H9 (cell line): ENCODE results near the gene MACROD1. TPM values are rescaled to one million over a fixed set of nuclear protein-coding genes. Genes with fewer than 3 reads are reported as not detected.
A peak's percentile ranks its signal among the peaks of the same experiment; 100 is the strongest.

Experiments used
- DNase-seq: peaks from one replicate; pipeline ENCODE4 v3.0.0-alpha.2; 2017
- H2AFZ ChIP-seq: one replicate; pipeline ENCODE4 v1.6.1; 2013; ENCODE audit warnings: mild to moderate bottlenecking, low read length, control low read depth, moderate library complexity
- H2AK5ac ChIP-seq: 2 replicates; pipeline ENCODE4 v1.6.1; 2013; ENCODE audit warnings: low read length, control low read depth, mixed read lengths; ENCODE audit not compliant: insufficient read length
- H2BK120ac ChIP-seq: one replicate; pipeline ENCODE4 v1.6.1; 2013; ENCODE audit warnings: low read depth, mild to moderate bottlenecking, low read length, control low read depth, inconsistent platforms; ENCODE audit not compliant: poor library complexity, severe bottlenecking
- H2BK12ac ChIP-seq: 2 replicates; pipeline ENCODE4 v1.6.1; 2013; ENCODE audit warnings: low read length, control low read depth, mixed read lengths, low read depth; ENCODE audit not compliant: insufficient read length
- H2BK15ac ChIP-seq: 2 replicates; pipeline ENCODE4 v1.6.1; 2013; ENCODE audit warnings: low read depth, low read length, control low read depth
- H2BK20ac ChIP-seq: one replicate; pipeline ENCODE4 v1.6.1; 2013; ENCODE audit warnings: low read depth, mild to moderate bottlenecking, low read length, control low read depth, inconsistent platforms; ENCODE audit not compliant: poor library complexity, severe bottlenecking
- H2BK5ac ChIP-seq: 2 replicates; pipeline ENCODE4 v1.6.1; 2013; ENCODE audit warnings: low read length, control low read depth, mixed read lengths; ENCODE audit not compliant: insufficient read length
- H3K14ac ChIP-seq: 2 replicates; pipeline ENCODE4 v1.6.1; 2013; ENCODE audit warnings: low read length, control low read depth; ENCODE audit not compliant: insufficient read depth
- H3K18ac ChIP-seq: 2 replicates; pipeline ENCODE4 v1.6.1; 2013; ENCODE audit warnings: low read depth, mild to moderate bottlenecking, mixed read lengths, low read length, control low read depth; ENCODE audit not compliant: insufficient read length
- H3K23ac ChIP-seq: 2 replicates; pipeline ENCODE4 v1.6.1; 2013; ENCODE audit warnings: low read length, control low read depth, mixed read lengths, low read depth; ENCODE audit not compliant: insufficient read length
- H3K23me2 ChIP-seq: 2 replicates; pipeline ENCODE4 v1.6.1; 2013; ENCODE audit warnings: low read depth, mild to moderate bottlenecking, mixed read lengths, low read length, control low read depth; ENCODE audit not compliant: insufficient read length, poor library complexity, severe bottlenecking
- H3K27ac ChIP-seq: 2 replicates; pipeline ENCODE4 v1.5.1; 2013; ENCODE audit warnings: low read length, control low read depth, mixed read lengths, low read depth; ENCODE audit not compliant: insufficient read length
- H3K27me3 ChIP-seq: 2 replicates; pipeline ENCODE4 v1.6.1; 2013; ENCODE audit warnings: low read length, control low read depth, inconsistent platforms; ENCODE audit not compliant: insufficient read depth
- H3K4ac ChIP-seq: 2 replicates; pipeline ENCODE4 v1.6.1; 2013; ENCODE audit warnings: low read depth, mild to moderate bottlenecking, control low read depth, inconsistent platforms, low read length, moderate library complexity
- H3K4me1 ChIP-seq: 2 replicates; pipeline ENCODE4 v1.6.1; 2013; ENCODE audit warnings: low read length, control low read depth, inconsistent platforms; ENCODE audit not compliant: insufficient read depth
- H3K4me2 ChIP-seq: 2 replicates; pipeline ENCODE4 v1.6.1; 2013; ENCODE audit warnings: low read length, control low read depth, mixed read lengths; ENCODE audit not compliant: insufficient read length, insufficient read depth
- H3K56ac ChIP-seq: 2 replicates; pipeline ENCODE4 v1.6.1; 2013; ENCODE audit warnings: low read depth, mild to moderate bottlenecking, mixed read lengths, low read length, control low read depth; ENCODE audit not compliant: insufficient read length
- H3K79me1 ChIP-seq: 2 replicates; pipeline ENCODE4 v1.6.1; 2013; ENCODE audit warnings: low read depth, mild to moderate bottlenecking, moderate library complexity, low read length, control low read depth, inconsistent platforms; ENCODE audit not compliant: insufficient read depth, poor library complexity, severe bottlenecking
- H3K79me2 ChIP-seq: 2 replicates; pipeline ENCODE4 v1.6.1; 2013; ENCODE audit warnings: low read length, control low read depth, inconsistent platforms; ENCODE audit not compliant: insufficient read depth
- H3K9ac ChIP-seq: 2 replicates; pipeline ENCODE4 v1.6.1; 2013; ENCODE audit warnings: low read length, control low read depth, mixed read lengths; ENCODE audit not compliant: insufficient read length; ENCODE audit errors: extremely low read depth
- H3K9me3 ChIP-seq: one replicate; pipeline ENCODE4 v1.6.1; 2013; ENCODE audit warnings: low read depth, low read length, inconsistent platforms; ENCODE audit not compliant: control insufficient read depth
- H3T11ph ChIP-seq: one replicate; pipeline ENCODE4 v1.6.1; 2013; ENCODE audit warnings: mild to moderate bottlenecking, low read length, control low read depth, inconsistent platforms
- H4K20me1 ChIP-seq: one replicate; pipeline ENCODE4 v1.6.1; 2013; ENCODE audit not compliant: control insufficient read depth, insufficient read length, insufficient read depth
- H4K5ac ChIP-seq: 2 replicates; pipeline ENCODE4 v1.6.1; 2013; ENCODE audit warnings: low read depth, mild to moderate bottlenecking, mixed read lengths, low read length, control low read depth; ENCODE audit not compliant: insufficient read length
- H4K8ac ChIP-seq: replicated peaks from 2 replicates; pipeline ENCODE4 v1.6.1; 2013; ENCODE audit warnings: low read length, control low read depth, mixed read lengths, low read depth; ENCODE audit not compliant: insufficient read length
- H4K91ac ChIP-seq: 2 replicates; pipeline ENCODE4 v1.6.1; 2013; ENCODE audit warnings: low read depth, mild to moderate bottlenecking, moderate library complexity, mixed read lengths, low read length, control low read depth; ENCODE audit not compliant: insufficient read length
- H3K27ac Mint-ChIP-seq, 3 experiments: 2 replicates in 2 of 3; 3 replicates in 1 of 3; pipeline ENCODE4 v1.8.0; 2020 to 2021; ENCODE audit warnings: mixed read lengths in 3 of 3, mild to moderate bottlenecking in 1 of 3, moderate library complexity in 1 of 3
- H3K27me3 Mint-ChIP-seq: 2 replicates; pipeline ENCODE4 v1.8.0; 2021; ENCODE audit warnings: low read depth, mild to moderate bottlenecking, moderate library complexity, mixed read lengths
- H3K36me3 Mint-ChIP-seq, 3 experiments: 2 replicates in 2 of 3; 3 replicates in 1 of 3; pipeline ENCODE4 v1.8.0; 2020 to 2021; ENCODE audit warnings: low read depth in 3 of 3, mixed read lengths in 3 of 3; ENCODE audit not compliant: insufficient read depth in 1 of 3
- H3K4me1 Mint-ChIP-seq, 2 experiments: 2 replicates each; pipeline ENCODE4 v1.8.0; 2020; ENCODE audit warnings: mixed read lengths in 2 of 2
- H3K4me3 Mint-ChIP-seq, 2 experiments: 2 replicates in 1 of 2; 3 replicates in 1 of 2; pipeline ENCODE4 v1.8.0; 2020 to 2021; ENCODE audit warnings: mild to moderate bottlenecking in 2 of 2, mixed read lengths in 2 of 2, moderate library complexity in 1 of 2
- H3K9me3 Mint-ChIP-seq, 2 experiments: 2 replicates in 1 of 2; 3 replicates in 1 of 2; pipeline ENCODE4 v1.8.0; 2020; ENCODE audit warnings: mild to moderate bottlenecking in 2 of 2, mixed read lengths in 2 of 2, moderate library complexity in 1 of 2
- WGBS: extraction: QIAGEN DNeasy Blood & Tissue Kit; methylation state at CpG from one replicate; pipeline ENCODE4 v1.1.7; 2013; ENCODE audit warnings: missing lambda C conversion rate, low lambda C conversion rate, mixed read lengths; ENCODE audit not compliant: insufficient read length; ENCODE audit errors: extremely low coverage; 5-methylcytosine and 5-hydroxymethylcytosine counted together
- total RNA-seq: library from RNA; stranded (reverse); gene quantifications from 2 replicates; pipeline ENCODE4 v1.2.1, GENCODE V29; 2021
- TF ChIP-seq, protein P1 (sequence below): fragments of 200-600 bp; sonication (generic); conservative IDR thresholded peaks from 3 replicates; pipeline ENCODE4 v1.8.0; 2021; ENCODE audit warnings: antibody characterized with exemption, mild to moderate bottlenecking

MACROD1 gene
- total RNA-seq, 1 experiment from 2014 or later, result 21.2 TPM

GRCh38 chr11:64034411-64034811, 131.5 kb downstream of the MACROD1 start:
- Histone ChIP-seq H2AFZ (no peak overlapping the region), H3K9ac (no peak overlapping the region)

More at GRCh38 chr11:64034411-64034811, 131.5 kb downstream of the MACROD1 start:
- Histone ChIP-seq H3K23ac (no peak overlapping the region), H3K27ac (no peak overlapping the region), H2AK5ac (no peak overlapping the region), H3K4ac (no peak overlapping the region), H3K79me1 (no peaks in the 10 kb centered on the region), H3K18ac (no peak overlapping the region), H2BK12ac (no peak overlapping the region), H3K4me1 (no peaks in the 10 kb centered on the region), H3K27me3 (peaks cover 48% of the 10 kb centered on the region), H2BK20ac (no peak overlapping the region), H4K8ac (no peak overlapping the region), H2BK120ac (no peak overlapping the region), H2BK15ac (no peak overlapping the region), H2BK5ac (no peak overlapping the region), H3K9me3 (no peaks in the 10 kb centered on the region), H4K20me1 (peaks cover 2% of the 10 kb centered on the region), H4K5ac (no peak overlapping the region), H3K79me2 (no peaks in the 10 kb centered on the region), H4K91ac (no peak overlapping the region), H3K14ac (no peak overlapping the region), H3K23me2 (peaks cover 8% of the 10 kb centered on the region), H3K4me2 (no peak overlapping the region), H3K56ac (no peak overlapping the region), H3T11ph (no peak overlapping the region)
- Mint-ChIP-seq H3K9me3 (no peaks in the 10 kb centered on the region), H3K4me1 (peaks cover 15 to 21% of the 10 kb centered on the region in 2 experiments), H3K27me3 (peaks cover 93% of the 10 kb centered on the region), H3K27ac (no peak overlapping the region), H3K36me3 (peaks cover 0 to 2% (median 0%) of the 10 kb centered on the region in 3 experiments; a peak in 1 of 7 replicates), H3K4me3 (peak overlapping the region; percentile 62 to 87; a peak in 4 of 5 replicates)
- TF ChIP-seq, protein P1, sequence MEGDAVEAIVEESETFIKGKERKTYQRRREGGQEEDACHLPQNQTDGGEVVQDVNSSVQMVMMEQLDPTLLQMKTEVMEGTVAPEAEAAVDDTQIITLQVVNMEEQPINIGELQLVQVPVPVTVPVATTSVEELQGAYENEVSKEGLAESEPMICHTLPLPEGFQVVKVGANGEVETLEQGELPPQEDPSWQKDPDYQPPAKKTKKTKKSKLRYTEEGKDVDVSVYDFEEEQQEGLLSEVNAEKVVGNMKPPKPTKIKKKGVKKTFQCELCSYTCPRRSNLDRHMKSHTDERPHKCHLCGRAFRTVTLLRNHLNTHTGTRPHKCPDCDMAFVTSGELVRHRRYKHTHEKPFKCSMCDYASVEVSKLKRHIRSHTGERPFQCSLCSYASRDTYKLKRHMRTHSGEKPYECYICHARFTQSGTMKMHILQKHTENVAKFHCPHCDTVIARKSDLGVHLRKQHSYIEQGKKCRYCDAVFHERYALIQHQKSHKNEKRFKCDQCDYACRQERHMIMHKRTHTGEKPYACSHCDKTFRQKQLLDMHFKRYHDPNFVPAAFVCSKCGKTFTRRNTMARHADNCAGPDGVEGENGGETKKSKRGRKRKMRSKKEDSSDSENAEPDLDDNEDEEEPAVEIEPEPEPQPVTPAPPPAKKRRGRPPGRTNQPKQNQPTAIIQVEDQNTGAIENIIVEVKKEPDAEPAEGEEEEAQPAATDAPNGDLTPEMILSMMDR, result peak; percentile 60
- DNase-seq, result peak; percentile 71
- WGBS, result no CpG with 5 or more reads among the region's 9 CpGs
